Tibial artery (tissue), 4 donors: ENCODE measurements around the gene CBX4.
A peak's percentile ranks its signal among the peaks of the same experiment; 100 is the strongest.

Source experiments
- DNase-seq, 2 donors: peaks; one replicate each; pipeline ENCODE4 v3.0.0-alpha.2; 2019
- H3K27ac ChIP-seq, 2 donors: fragments of 200-600 bp; sonication (generic) in 1 of 2; 1 replicate in 1 of 2; 2 replicates in 1 of 2; pipeline ENCODE4 v1.5.1; 2018 to 2019; ENCODE audit warnings: mild to moderate bottlenecking in 1 of 2
- H3K27me3 ChIP-seq, 2 donors: fragments of 200-600 bp; sonication (generic) in 1 of 2; one replicate each; pipeline versions ENCODE4 v1.5.1 to v1.6.0; 2016 to 2019
- H3K36me3 ChIP-seq, 3 donors: fragments of 200-600 bp; sonication (generic) in 2 of 3; one replicate each; pipeline ENCODE4 v1.5.1; 2016 to 2019; ENCODE audit warnings: mild to moderate bottlenecking in 2 of 3
- H3K4me1 ChIP-seq, 4 donors: fragments of 200-600 bp; sonication (generic) in 2 of 4; 1 replicate in 3 of 4; 2 replicates in 1 of 4; pipeline ENCODE4 v1.5.1; 2016 to 2019
- H3K4me3 ChIP-seq, 2 donors: fragments of 200-600 bp; sonication (generic) in 1 of 2; 1 replicate in 1 of 2; 2 replicates in 1 of 2; pipeline ENCODE4 v1.5.1; 2018 to 2019; ENCODE audit warnings: mild to moderate bottlenecking in 2 of 2
- H3K9me3 ChIP-seq, 3 donors: fragments of 200-600 bp; sonication (generic) in 1 of 3; one replicate each; pipeline ENCODE4 v1.5.1; 2016 to 2019
- CTCF ChIP-seq, 2 experiments: fragments of 200-600 bp in 1 of 2; fragments of 450-650 bp in 1 of 2; IDR thresholded peaks; one replicate each; pipeline ENCODE4 v1.5.1; 2017 to 2019; ENCODE audit warnings: antibody characterized with exemption in 2 of 2, mild to moderate bottlenecking in 1 of 2, moderate library complexity in 1 of 2
- intact Hi-C: fragments of 100-400 bp; cut with DNase I; formaldehyde crosslinking; loops from one replicate; pipeline ENCODE4 v1.15.0; 2023; ENCODE audit warnings: low total_unique reads

Gene CBX4

GRCh38 chr17:79834565-79835469, 4.4 kb downstream of the CBX4 start:
- TF ChIP-seq CTCF (IDR thresholded peaks at IDR 0.05): peak; percentile 36 to 46
- DNase-seq: no peak
- intact Hi-C loops: no loop called here
- H3K4me1 ChIP-seq: peaks cover 15 to 52% (median 43%) of the 10 kb centered on the region in 4 donors
- H3K27ac ChIP-seq: no peak overlapping the region
- no peaks in the 10 kb centered on the region for H3K9me3 ChIP-seq
- H3K4me3 ChIP-seq: no peak overlapping the region
- H3K36me3 ChIP-seq: peaks cover 21 to 23% (median 22%) of the 10 kb centered on the region in 3 donors
- peaks cover 0 to 51% of the 10 kb centered on the region in 2 donors for H3K27me3 ChIP-seq

DNA sequence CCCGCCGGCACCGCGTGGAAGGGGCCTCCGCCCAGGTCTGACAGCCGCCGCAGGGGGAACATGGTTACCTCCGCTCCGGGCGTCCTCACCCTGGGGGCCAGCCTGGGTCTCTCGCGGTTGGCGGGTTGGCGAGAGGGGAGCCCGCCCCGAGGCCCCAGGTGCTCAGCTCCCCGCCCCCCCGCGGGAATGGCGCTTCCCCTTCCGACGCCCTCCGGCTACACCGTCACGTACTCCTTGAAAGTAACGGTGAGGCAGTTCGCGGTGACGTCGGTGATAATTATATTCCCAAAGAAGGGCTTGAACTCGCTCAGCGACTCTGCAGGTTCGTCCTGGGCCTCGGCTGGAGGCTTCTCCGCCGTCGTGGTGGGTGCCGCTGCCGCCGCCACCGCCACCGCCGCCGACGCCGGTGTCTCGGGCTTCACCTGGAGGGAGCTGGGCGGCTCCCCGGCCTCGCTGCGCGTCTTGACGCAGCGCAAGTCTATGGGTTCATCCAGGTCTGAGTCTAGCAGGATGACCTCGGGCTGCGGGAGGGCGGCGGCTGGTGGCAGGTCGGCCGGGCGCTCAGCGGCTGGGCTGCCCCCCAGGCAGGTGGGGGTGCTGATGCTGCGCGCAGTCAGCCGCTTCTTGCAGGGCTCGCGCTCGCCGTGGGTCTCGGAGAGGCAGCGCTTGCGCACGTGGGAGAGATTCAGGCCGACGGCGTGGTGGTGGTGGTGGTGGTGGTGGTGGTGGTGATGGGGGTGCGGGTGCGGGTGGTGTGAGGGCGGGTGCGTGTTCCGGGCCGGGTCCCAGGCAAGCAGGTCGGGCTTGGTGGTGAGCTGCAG, 5.3 kb downstream of the CBX4 start:
- Histone ChIP-seq H3K27me3 (peaks cover 0 to 48% of the 10 kb centered on the region in 2 donors), H3K27ac (no peak overlapping the region), H3K9me3 (no peaks in the 10 kb centered on the region), H3K4me1 (peaks cover 15 to 48% (median 39%) of the 10 kb centered on the region in 4 donors), H3K36me3 (peaks cover 21 to 23% (median 22%) of the 10 kb centered on the region in 3 donors), H3K4me3 (no peak overlapping the region)
- TF ChIP-seq CTCF (IDR thresholded peaks at IDR 0.05): no peak
- intact Hi-C loops: no loop called here
- DNase-seq: no peak

DNA sequence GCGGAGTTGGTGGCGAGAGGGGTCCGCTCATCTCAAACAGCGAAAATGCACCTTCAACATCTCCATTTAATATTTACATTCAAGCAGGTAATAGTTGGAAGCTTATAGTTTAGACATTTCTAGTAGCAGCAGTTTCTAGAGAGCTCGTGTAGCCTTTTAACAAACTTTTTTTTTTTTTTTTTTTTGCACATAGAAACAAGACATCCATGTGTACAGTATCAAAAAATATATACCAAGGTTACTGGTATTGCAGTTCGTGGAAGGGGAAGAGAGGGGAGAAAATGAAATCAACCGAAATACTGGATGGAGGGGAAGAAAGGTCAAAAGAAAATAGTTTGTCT, 6.2 kb downstream of the CBX4 start:
- intact Hi-C loops: no loop called here
- H3K4me1 ChIP-seq: peaks cover 15 to 45% (median 38%) of the 10 kb centered on the region in 4 donors
- no peak for TF ChIP-seq CTCF (IDR thresholded peaks at IDR 0.05)

DNA sequence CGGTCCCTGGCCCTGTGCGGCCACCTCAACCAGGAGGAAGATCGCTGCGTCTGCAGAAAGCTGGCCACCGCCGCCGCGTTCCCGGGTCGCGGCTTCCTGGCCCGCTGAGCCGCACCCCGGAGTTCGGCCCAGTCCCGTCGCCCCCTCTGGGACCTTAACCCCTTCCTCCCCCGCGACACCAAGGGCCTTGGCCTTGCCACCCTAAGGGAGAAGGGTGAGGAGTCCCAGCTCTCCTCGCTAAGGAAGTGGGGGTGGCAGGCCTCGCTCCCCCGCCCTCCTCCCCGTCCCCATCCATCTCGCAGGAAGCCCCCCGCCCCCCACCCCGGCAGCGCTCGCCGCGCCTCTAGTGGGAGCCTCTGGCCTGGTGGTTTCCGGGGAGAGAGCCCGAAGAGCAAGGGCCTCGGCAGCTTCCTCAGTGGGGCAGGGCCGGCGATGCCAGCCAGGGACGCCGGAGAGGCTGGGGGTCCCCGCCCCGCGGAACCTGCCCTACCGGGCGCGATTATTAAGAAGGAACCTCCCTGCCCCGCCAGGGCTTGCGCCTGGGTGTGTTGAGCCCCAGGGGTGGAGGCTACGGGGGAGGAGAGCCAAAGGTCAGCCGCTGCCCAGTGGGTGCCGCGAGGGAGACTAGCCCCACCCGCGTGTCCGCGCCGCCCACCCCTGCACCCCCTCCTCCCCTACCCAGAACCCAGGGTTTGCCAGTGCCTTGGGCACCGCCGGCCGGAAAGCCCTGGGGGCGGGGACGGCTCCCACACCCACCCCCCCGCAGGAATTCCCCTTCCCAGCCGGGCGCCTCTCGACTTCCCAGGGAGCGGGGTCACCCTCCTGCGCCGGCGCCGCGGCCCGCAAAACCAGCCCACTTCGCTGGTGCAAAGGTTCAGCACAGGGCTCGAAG, 6.8 kb downstream of the CBX4 start:
- H3K4me3 ChIP-seq: peak overlapping the region in 1 of 2 donors; percentile 29
- intact Hi-C loops: no loop called here
- H3K27ac ChIP-seq: no peak overlapping the region
- DNase-seq: no peak
- no peak for TF ChIP-seq CTCF (IDR thresholded peaks at IDR 0.05)
- no peaks in the 10 kb centered on the region for H3K9me3 ChIP-seq
- H3K27me3 ChIP-seq: peaks cover 0 to 48% of the 10 kb centered on the region in 2 donors
- H3K36me3 ChIP-seq: peaks cover 21 to 23% (median 22%) of the 10 kb centered on the region in 3 donors
- H3K4me1 ChIP-seq: peaks cover 15 to 39% (median 33%) of the 10 kb centered on the region in 4 donors

More for the DNA sequence above, 6.2 kb downstream of the CBX4 start:
- peaks cover 0 to 48% of the 10 kb centered on the region in 2 donors for H3K27me3 ChIP-seq
- no peak for DNase-seq
- no peaks in the 10 kb centered on the region for H3K9me3 ChIP-seq
- no peak overlapping the region for H3K4me3 ChIP-seq
- H3K36me3 ChIP-seq: peaks cover 21 to 23% (median 22%) of the 10 kb centered on the region in 3 donors
- no peak overlapping the region for H3K27ac ChIP-seq
